Measurements from ENCODE around the gene MCCC1. TPM values are rescaled to one million over a fixed set of nuclear protein-coding genes. Genes with fewer than 3 reads are reported as not detected.

Gene MCCC1
- total and polyA plus RNA-seq, 10 of the 15 experiments (the other 5 are each of a cell fraction or from before 2014, with no cell fraction given) = 35.0 to 71.7 (median 47.0) TPM

DNA sequence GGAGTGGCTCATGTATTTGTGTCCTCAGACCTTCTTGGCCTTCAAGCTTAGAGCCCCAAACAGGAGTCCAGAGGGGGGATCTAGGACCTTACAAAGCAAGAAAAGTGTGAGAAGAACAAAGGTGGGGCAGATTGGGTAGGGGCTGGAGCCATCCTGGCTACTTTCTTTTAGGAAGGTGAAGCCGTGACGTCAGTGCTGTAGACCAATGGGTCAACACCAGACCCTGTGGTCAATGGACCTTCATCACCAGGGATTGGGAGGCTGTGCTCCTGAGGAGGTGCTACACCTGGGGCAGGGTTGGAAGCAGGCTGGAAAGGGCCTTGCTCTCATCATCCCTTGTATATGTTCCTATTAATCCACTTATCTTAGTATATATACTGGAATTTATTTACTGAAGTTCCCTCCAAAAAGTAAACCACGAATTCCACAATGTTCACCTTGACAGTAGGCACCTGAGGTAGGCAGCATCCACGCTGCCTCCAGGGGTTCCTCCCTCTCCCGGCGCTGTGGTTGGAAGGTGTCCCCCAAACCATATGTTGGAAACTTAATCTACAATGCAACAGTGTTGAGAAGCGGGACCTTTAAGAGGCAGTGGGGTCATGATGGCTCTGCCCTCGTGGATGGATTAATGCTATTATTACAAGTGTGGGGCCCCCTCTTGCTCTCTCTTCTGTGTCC, 21.4 kb upstream of the MCCC1 start:
- H3K4me1 ChIP-seq (ENCODE audit: control insufficient read depth, insufficient read depth, low read length) = peaks cover 3% of the 10 kb centered on the region; the same call in 1 of the 2 replicates
- in situ Hi-C loops (cut with MboI) (loop anchor here (5.0 kb wide), 1 partner anchor 267 kb away; no protein-coding TSS in a partner anchor), intact Hi-C loops (cut with micrococcal nuclease; ENCODE audit: unreplicated experiment) (loop anchor here (10.0 kb wide), 1 partner anchor 644 kb away; no protein-coding TSS in a partner anchor)
- no peak for TF ChIP-seq YBX1 (IDR thresholded peaks at IDR 0.05)
- TF ChIP-seq, protein P1, sequence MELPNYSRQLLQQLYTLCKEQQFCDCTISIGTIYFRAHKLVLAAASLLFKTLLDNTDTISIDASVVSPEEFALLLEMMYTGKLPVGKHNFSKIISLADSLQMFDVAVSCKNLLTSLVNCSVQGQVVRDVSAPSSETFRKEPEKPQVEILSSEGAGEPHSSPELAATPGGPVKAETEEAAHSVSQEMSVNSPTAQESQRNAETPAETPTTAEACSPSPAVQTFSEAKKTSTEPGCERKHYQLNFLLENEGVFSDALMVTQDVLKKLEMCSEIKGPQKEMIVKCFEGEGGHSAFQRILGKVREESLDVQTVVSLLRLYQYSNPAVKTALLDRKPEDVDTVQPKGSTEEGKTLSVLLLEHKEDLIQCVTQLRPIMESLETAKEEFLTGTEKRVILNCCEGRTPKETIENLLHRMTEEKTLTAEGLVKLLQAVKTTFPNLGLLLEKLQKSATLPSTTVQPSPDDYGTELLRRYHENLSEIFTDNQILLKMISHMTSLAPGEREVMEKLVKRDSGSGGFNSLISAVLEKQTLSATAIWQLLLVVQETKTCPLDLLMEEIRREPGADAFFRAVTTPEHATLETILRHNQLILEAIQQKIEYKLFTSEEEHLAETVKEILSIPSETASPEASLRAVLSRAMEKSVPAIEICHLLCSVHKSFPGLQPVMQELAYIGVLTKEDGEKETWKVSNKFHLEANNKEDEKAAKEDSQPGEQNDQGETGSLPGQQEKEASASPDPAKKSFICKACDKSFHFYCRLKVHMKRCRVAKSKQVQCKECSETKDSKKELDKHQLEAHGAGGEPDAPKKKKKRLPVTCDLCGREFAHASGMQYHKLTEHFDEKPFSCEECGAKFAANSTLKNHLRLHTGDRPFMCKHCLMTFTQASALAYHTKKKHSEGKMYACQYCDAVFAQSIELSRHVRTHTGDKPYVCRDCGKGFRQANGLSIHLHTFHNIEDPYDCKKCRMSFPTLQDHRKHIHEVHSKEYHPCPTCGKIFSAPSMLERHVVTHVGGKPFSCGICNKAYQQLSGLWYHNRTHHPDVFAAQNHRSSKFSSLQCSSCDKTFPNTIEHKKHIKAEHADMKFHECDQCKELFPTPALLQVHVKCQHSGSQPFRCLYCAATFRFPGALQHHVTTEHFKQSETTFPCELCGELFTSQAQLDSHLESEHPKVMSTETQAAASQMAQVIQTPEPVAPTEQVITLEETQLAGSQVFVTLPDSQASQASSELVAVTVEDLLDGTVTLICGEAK (IDR thresholded peaks at IDR 0.05; ENCODE audit: borderline replicate concordance) = no peak
- TF ChIP-seq EED (IDR thresholded peaks at IDR 0.05; ENCODE audit: low read depth) = no peak
- TF ChIP-seq, protein P2, sequence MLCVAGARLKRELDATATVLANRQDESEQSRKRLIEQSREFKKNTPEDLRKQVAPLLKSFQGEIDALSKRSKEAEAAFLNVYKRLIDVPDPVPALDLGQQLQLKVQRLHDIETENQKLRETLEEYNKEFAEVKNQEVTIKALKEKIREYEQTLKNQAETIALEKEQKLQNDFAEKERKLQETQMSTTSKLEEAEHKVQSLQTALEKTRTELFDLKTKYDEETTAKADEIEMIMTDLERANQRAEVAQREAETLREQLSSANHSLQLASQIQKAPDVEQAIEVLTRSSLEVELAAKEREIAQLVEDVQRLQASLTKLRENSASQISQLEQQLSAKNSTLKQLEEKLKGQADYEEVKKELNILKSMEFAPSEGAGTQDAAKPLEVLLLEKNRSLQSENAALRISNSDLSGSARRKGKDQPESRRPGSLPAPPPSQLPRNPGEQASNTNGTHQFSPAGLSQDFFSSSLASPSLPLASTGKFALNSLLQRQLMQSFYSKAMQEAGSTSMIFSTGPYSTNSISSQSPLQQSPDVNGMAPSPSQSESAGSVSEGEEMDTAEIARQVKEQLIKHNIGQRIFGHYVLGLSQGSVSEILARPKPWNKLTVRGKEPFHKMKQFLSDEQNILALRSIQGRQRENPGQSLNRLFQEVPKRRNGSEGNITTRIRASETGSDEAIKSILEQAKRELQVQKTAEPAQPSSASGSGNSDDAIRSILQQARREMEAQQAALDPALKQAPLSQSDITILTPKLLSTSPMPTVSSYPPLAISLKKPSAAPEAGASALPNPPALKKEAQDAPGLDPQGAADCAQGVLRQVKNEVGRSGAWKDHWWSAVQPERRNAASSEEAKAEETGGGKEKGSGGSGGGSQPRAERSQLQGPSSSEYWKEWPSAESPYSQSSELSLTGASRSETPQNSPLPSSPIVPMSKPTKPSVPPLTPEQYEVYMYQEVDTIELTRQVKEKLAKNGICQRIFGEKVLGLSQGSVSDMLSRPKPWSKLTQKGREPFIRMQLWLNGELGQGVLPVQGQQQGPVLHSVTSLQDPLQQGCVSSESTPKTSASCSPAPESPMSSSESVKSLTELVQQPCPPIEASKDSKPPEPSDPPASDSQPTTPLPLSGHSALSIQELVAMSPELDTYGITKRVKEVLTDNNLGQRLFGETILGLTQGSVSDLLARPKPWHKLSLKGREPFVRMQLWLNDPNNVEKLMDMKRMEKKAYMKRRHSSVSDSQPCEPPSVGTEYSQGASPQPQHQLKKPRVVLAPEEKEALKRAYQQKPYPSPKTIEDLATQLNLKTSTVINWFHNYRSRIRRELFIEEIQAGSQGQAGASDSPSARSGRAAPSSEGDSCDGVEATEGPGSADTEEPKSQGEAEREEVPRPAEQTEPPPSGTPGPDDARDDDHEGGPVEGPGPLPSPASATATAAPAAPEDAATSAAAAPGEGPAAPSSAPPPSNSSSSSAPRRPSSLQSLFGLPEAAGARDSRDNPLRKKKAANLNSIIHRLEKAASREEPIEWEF (IDR thresholded peaks at IDR 0.05; ENCODE audit: insufficient replicate concordance, low read depth, low read length) = no peak
- no peak for TF ChIP-seq TARDBP (IDR thresholded peaks at IDR 0.05; ENCODE audit: borderline replicate concordance)
- TF ChIP-seq, protein P3, sequence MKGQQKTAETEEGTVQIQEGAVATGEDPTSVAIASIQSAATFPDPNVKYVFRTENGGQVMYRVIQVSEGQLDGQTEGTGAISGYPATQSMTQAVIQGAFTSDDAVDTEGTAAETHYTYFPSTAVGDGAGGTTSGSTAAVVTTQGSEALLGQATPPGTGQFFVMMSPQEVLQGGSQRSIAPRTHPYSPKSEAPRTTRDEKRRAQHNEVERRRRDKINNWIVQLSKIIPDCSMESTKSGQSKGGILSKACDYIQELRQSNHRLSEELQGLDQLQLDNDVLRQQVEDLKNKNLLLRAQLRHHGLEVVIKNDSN (IDR thresholded peaks at IDR 0.05; ENCODE audit: borderline replicate concordance, extremely low read length, insufficient read depth, low read depth, low read length) = no peak
- H2AFZ ChIP-seq (ENCODE audit: control insufficient read depth, low read depth, low read length) = no peak overlapping the region
- no peaks in the 10 kb centered on the region for H3K27me3 ChIP-seq (replicated peaks in 1 of 2; ENCODE audit: control insufficient read depth in 2 of 2, insufficient read depth in 2 of 2, low read length in 1 of 2)
- DNase-seq (ENCODE audit: low read depth, low spot score) (no peak), FAIRE-seq (no peak), ATAC-seq (no peak)
- H3K4me2 ChIP-seq (ENCODE audit: control insufficient read depth, insufficient read depth) = no peak overlapping the region
- CTCF ChIA-PET = interaction anchor here (5.6 to 8.8 kb wide), 3 partner anchors 58 to 262 kb away, joined by 65 to 229 read pairs (median 140); no protein-coding TSS in a partner anchor
- no peaks in the 10 kb centered on the region for H4K20me1 ChIP-seq (ENCODE audit: control insufficient read depth, insufficient read depth)
- WGBS (ENCODE audit: insufficient coverage, insufficient replicate concordance, low lambda C conversion rate, missing lambda C conversion rate) = 44% methylated on average over 8 of the region's 8 CpGs
- peaks cover 0 to 7% of the 10 kb centered on the region in 2 experiments; a peak in 1 of 4 replicates for H3K36me3 ChIP-seq (ENCODE audit: control insufficient read depth in 2 of 2, insufficient read depth in 2 of 2, low read length in 1 of 2)
- no peak overlapping the region for H3K9ac ChIP-seq (ENCODE audit: control insufficient read depth, insufficient read depth, low read length)
- SMC1A ChIA-PET (ENCODE audit: uncharacterized antibody, unreplicated experiment) = interaction anchor here (0.7 to 7.3 kb wide), 4 partner anchors 38 to 262 kb away, joined by 3 to 187 read pairs (median 38); no protein-coding TSS in a partner anchor
- H3K79me2 ChIP-seq (ENCODE audit: control insufficient read depth, insufficient read depth, low read length) = no peaks in the 10 kb centered on the region
- H3K27ac ChIP-seq (ENCODE audit: control insufficient read depth, insufficient read depth) = no peak overlapping the region
- POLR2A ChIA-PET = no interaction called here
- H3K4me3 ChIP-seq = no peak overlapping the region
- no peaks in the 10 kb centered on the region for H3K9me3 ChIP-seq (replicated peaks; ENCODE audit: control insufficient read depth, insufficient read depth, low read length)
- no TSS peak for BruUV-seq (replicated peaks)
- RAD21 ChIA-PET (ENCODE audit: unreplicated experiment) = interaction anchor here (0.7 to 4.9 kb wide), 2 partner anchors 18 to 262 kb away, joined by 3 to 136 read pairs; no protein-coding TSS in a partner anchor

Data from GM12878 (cell line).